Progenitor cell of endocrine pancreas (in vitro differentiated cells): Measurements from ENCODE around the gene BRIP1. TPM values are rescaled to one million over a fixed set of nuclear protein-coding genes. Genes with fewer than 3 reads are reported as not detected.

Experiments used
- DNase-seq: peaks from one replicate; pipeline ENCODE4 v3.0.0; 2021; ENCODE audit warnings: low spot score; ENCODE audit not compliant: unreplicated experiment
- H3K27ac Mint-ChIP-seq: 2 replicates; pipeline ENCODE4 v1.8.0; 2021; ENCODE audit warnings: mild to moderate bottlenecking, moderate library complexity, mixed read lengths
- H3K27me3 Mint-ChIP-seq: 2 replicates; pipeline ENCODE4 v1.8.0; 2021; ENCODE audit warnings: mixed read lengths
- H3K36me3 Mint-ChIP-seq: 2 replicates; pipeline ENCODE4 v1.8.0; 2022; ENCODE audit warnings: mixed read lengths; ENCODE audit not compliant: insufficient read depth
- H3K4me1 Mint-ChIP-seq: 2 replicates; pipeline ENCODE4 v1.8.0; 2021; ENCODE audit warnings: low read depth, mixed read lengths
- H3K4me3 Mint-ChIP-seq: 2 replicates; pipeline ENCODE4 v1.8.0; 2021; ENCODE audit warnings: low read depth, mild to moderate bottlenecking, moderate library complexity, mixed read lengths
- H3K9me3 Mint-ChIP-seq: 2 replicates; pipeline ENCODE4 v1.8.0; 2021; ENCODE audit warnings: low read depth, mixed read lengths
- total RNA-seq: library from RNA; stranded (reverse); gene quantifications from 2 replicates; pipeline ENCODE4 v1.2.1, GENCODE V29; 2021
- TF ChIP-seq, protein P1 (sequence below): fragments of 200-600 bp; sonication (generic); IDR thresholded peaks from one replicate; pipeline ENCODE4 v1.5.0; 2021; ENCODE audit warnings: antibody characterized with exemption, mild to moderate bottlenecking; ENCODE audit not compliant: unreplicated experiment

BRIP1 gene
- total RNA-seq, 1 donor from 2014 or later = 13.5 TPM

DNA sequence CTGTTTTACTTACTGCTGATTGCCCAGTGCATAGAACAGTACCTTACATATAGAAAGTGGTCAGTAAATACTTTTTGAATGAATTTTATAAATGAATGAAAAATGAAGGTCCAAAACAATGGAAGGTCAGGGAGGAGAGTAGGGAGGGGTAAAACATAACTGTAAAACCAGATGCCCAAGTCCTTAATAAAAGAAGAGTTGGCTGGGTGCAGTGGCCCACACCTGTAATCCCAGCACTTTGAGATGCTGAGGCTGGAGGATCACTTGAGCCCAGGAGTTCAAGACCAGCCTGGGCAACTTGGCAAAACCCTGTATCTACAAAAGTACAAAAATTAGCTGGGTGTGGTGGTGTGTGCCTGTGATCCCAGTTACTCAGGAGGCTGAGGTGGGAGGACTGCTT lies 108.2 kb downstream of the BRIP1 start:
- TF ChIP-seq, protein P1, sequence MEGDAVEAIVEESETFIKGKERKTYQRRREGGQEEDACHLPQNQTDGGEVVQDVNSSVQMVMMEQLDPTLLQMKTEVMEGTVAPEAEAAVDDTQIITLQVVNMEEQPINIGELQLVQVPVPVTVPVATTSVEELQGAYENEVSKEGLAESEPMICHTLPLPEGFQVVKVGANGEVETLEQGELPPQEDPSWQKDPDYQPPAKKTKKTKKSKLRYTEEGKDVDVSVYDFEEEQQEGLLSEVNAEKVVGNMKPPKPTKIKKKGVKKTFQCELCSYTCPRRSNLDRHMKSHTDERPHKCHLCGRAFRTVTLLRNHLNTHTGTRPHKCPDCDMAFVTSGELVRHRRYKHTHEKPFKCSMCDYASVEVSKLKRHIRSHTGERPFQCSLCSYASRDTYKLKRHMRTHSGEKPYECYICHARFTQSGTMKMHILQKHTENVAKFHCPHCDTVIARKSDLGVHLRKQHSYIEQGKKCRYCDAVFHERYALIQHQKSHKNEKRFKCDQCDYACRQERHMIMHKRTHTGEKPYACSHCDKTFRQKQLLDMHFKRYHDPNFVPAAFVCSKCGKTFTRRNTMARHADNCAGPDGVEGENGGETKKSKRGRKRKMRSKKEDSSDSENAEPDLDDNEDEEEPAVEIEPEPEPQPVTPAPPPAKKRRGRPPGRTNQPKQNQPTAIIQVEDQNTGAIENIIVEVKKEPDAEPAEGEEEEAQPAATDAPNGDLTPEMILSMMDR = no peak
- peaks cover 3% of the 10 kb centered on the region for H3K9me3 Mint-ChIP-seq

DNA sequence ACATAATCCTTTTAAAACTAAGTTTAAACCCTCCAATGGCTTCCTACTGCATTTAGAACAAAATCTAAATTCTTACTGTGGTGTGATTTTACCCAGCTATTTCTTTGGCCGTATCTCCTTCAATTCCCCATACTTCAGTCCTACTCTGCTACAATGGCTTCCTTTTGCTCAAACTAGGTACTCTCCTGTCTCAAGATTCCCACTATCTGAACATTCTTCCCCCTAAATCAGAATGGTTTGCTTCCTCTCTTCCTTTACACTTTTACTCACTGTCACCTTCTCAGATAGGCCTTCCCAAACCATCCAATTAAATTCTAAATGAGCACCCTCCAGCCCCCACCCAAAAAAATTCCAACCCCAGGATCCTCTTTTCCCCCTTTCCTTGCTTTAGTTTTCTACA lies 109.2 kb downstream of the BRIP1 start:
- H3K4me1 Mint-ChIP-seq = no peaks in the 10 kb centered on the region
- no peak for DNase-seq
- H3K27me3 Mint-ChIP-seq = no peaks in the 10 kb centered on the region
- H3K4me3 Mint-ChIP-seq = no peak overlapping the region
- H3K27ac Mint-ChIP-seq = no peak overlapping the region
- peaks cover 6% of the 10 kb centered on the region for H3K9me3 Mint-ChIP-seq
- H3K36me3 Mint-ChIP-seq = peaks cover 13% of the 10 kb centered on the region
- TF ChIP-seq, protein P1 = no peak

More for the DNA sequence above, 108.2 kb downstream of the BRIP1 start:
- H3K4me3 Mint-ChIP-seq = no peak overlapping the region
- peaks cover 10% of the 10 kb centered on the region for H3K36me3 Mint-ChIP-seq
- no peak overlapping the region for H3K27ac Mint-ChIP-seq
- H3K4me1 Mint-ChIP-seq = no peaks in the 10 kb centered on the region
- DNase-seq = no peak
- no peaks in the 10 kb centered on the region for H3K27me3 Mint-ChIP-seq

DNA sequence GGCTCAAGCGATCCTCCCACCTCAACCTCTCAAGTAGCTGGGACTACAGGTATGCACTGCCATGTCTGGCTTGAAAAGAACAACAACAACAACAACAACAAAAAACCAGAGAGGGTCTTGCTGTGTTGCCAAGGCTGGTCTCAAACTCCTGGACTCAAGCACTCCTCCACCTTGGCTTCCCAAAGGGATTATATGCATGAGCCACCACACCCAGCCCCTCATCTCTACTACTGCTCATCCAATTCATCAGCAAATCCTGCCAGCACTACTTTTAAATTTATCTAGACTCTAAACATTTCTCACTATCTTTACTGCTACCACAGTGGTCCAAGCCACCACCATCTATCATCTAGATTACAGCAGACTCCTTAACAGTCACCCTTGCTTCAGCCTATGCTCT lies 109.6 kb downstream of the BRIP1 start:
- DNase-seq = no peak
- Mint-ChIP-seq H3K36me3 (peaks cover 13% of the 10 kb centered on the region), H3K4me1 (no peaks in the 10 kb centered on the region), H3K27ac (no peak overlapping the region), H3K4me3 (no peak overlapping the region), H3K9me3 (peaks cover 8% of the 10 kb centered on the region), H3K27me3 (no peaks in the 10 kb centered on the region)
- TF ChIP-seq, protein P1 = no peak

DNA sequence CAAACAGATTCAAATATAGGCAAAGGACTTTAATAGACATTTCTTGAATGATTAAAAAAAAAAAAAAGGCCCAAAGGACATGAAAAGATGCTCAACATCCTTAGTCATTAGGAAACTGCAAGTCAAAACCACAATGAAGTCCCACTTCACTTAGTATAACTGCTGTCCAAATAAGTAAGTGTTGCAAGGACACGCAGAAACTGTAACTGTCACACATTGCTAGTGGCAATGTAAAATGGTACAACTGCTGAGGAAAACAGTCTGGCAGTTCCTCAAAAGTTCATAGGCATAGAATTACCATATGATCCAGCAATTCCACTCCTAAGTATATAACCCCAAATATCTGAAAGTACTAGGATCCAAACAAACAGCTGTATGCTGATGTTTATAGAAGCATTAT lies 112.7 kb downstream of the BRIP1 start:
- Mint-ChIP-seq H3K4me1 (no peaks in the 10 kb centered on the region), H3K27me3 (no peaks in the 10 kb centered on the region), H3K27ac (no peak overlapping the region), H3K36me3 (peaks cover 22% of the 10 kb centered on the region), H3K9me3 (peaks cover 22% of the 10 kb centered on the region), H3K4me3 (no peak overlapping the region)
- TF ChIP-seq, protein P1 = no peak
- no peak for DNase-seq

DNA sequence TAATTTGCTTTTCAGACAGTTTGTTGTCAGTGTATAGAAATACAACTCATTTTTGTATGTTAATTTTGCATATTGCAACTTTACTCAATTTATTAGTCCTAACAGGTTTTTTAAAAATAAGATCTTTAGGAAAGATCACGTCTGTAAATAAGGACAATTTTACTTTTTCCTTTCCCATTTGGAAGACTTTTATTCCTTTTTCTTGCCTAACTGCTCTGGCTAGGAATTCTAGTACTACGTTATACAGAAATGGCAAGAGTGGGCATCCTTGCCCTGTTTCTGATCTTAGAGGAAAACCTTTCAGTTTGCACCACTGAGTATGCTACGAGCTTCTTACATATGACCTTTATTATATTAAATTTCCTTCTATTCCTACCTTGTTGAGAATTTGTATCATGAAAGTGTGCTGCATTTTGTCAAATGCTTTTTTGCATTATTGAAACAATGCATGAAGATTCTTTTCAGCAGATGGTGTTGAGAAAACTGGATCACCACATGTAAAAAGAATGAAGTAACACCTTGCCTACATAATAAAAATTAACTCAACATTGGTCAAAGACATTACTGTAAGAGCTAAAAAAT lies 113.4 kb downstream of the BRIP1 start:
- Mint-ChIP-seq H3K27ac (no peak overlapping the region), H3K4me1 (no peaks in the 10 kb centered on the region), H3K27me3 (no peaks in the 10 kb centered on the region), H3K9me3 (peaks cover 22% of the 10 kb centered on the region), H3K4me3 (no peak overlapping the region), H3K36me3 (peaks cover 22% of the 10 kb centered on the region)
- TF ChIP-seq, protein P1 = no peak
- DNase-seq = no peak
